RPMI7951 (cell line): ENCODE data around the gene ASIC1. TPM values are rescaled to one million over a fixed set of nuclear protein-coding genes. Genes with fewer than 3 reads are reported as not detected.
"Not testable (repeated sequence)": the region's sequence is repeated elsewhere in the genome, so short reads cannot be mapped to it uniquely, and the experiment has no call there.

Source experiments
- DNase-seq: peaks from one replicate; pipeline ENCODE4 v3.0.0-alpha.2; 2012; ENCODE audit warnings: low read depth
- total RNA-seq: library from RNA; depleted of rRNA; stranded (reverse); fragments of >200 nt; shearing (Covaris generic); gene quantifications from 2 replicates; pipeline ENCODE4 v1.2.3, GENCODE V29; 2014; rRNA removed

Gene ASIC1
- total RNA-seq, result 0.24 and 0.39 TPM in 2 replicates

DNA sequence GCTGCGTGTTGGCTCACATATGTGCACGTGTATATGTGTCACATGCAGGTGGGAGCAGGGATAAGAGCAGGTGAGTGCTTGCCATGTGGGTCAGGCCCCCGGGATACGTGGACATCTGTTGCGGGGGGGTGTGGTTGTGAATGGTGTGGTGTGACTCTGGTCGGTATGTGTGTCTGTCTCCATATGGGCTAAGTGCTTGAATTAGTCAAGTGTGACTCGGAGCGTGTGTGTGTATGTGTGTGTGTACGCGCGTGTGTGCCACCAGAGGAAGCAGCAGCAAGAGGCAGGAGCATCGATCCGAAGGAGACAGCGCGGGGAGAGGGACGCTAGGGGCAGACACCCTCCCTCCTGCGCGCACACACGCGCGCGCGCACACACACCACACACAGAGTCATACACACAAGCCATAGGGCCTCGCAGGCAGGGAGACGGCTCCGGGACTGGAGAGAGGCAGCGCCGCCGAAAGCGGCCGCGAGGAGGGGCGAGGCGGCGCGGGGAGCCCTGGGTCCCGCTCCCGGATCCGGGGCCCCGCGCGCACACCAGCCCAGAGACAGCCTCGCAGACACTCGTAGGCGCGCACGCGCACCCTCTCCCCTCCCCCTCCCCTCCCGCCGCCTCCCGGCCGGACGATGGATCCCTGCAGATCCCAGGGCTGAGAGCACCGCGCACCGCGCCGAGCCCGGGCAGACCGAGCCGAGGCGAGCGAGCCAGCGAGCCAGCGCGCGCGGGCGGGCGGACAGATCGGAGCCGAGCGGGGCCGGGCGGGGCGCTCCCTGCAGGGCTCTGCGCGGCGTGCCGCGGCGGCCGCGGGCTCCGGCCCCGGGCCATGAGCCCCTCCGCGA is at the start of gene ASIC1:
ASIC1 (plus strand) TSS at position 597 of the 842 bp plus-strand sequence. CDS start 1,171 bp downstream, outside the sequence.
- peak; percentile 42 for DNase-seq

DNA sequence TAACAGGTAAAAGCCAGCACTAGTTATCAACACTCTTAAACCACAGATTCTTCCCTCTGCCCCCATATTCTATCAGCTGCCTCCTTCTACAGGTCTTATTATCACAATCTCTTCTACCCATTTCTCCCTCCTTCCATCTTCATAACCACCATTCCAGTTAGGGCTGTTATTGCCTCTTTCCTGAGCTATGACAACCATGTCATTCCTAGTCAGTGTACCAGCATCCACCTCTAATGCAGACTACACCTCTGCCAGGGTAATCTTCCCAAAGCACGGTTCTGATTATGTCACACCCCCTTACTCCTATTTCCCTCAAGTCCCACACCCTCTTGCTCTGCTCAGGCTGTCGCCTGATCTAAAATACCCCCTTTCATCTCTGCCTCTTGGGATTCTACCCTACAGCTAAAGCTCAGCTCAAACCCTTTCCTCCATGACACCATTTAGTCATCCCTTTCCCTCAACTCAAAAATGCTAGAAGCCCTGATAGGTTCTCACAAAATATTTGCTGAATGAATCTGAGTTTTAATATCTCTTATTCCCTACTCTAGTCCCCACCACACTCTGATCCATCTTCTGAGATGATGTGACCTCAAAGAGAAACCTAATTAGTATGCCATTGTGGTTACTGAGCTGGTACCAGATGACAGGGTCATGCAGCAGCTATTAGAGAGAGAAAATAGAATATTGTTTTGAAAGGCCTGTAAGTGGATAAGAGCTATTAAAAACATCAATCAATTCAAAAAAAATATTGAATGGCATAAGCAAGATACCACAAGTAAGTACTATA is 43.8 kb upstream of the ASIC1 start:
- no peak for DNase-seq

GRCh38 chr12:50014342-50014741 is 43.1 kb upstream of the ASIC1 start:
- DNase-seq, result no peak

DNA sequence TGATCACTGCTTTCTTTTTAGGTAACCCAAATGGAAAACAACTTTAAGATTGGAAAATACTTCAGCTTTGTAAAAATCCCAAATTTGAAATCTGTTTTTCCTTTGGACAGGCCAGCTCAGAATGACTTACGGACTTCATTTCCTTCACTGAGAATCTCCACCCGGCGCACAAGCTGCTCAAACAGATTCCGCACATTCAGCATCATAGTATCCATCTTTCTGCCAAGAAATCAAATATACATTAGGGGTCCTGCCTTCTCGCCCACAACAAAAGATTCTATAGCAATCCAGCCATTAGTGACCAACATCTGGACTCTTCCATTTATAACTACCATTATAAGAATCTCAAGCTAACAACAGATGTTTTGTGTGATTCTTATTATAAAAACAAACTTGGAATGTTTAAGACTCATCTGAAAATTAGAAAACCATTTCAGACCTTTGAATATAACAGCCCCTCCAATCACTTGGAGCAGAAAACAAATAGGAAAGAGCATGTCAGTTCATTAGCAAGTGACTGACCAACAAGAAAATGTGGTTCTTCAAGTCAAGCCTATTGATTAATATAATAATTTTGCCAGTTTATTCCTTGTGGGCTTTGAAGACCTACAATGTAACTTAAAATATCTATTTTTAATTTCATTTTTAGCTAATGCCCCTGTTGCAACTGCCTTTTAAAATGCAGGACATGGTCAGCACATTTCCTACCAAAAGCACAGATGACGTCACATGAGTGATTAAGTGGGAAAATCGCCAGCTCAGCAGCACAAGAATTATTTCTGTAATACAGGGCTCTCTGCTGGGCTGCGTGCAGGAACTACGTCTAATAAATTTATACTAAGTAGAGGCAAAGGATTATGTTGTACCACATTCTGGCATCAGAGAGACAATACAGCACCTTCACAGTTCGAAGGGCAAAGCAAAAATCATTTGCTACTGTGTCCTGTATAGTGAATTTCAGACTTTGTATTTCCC is 40.6 kb upstream of the ASIC1 start:
- peak; percentile 63 for DNase-seq

DNA sequence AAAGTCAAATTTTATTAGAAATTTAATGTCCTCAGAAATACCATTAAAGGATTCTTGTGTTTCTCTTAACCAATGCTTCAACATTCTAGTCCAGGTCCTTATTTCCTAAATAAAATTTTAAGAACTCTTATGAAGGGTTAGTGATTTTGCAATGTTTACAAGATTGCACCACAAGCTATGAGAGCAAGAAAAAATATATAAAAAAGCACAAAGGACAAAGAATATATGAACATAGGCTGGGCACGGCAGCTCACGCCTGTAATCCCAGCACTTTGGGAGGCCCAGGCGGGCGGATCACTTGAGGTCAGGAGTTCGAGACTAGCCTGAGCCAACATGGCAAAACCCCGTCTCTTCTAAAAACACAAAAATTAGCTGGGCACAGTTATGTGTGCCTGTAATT is 39.8 kb upstream of the ASIC1 start:
- DNase-seq, result no peak

DNA sequence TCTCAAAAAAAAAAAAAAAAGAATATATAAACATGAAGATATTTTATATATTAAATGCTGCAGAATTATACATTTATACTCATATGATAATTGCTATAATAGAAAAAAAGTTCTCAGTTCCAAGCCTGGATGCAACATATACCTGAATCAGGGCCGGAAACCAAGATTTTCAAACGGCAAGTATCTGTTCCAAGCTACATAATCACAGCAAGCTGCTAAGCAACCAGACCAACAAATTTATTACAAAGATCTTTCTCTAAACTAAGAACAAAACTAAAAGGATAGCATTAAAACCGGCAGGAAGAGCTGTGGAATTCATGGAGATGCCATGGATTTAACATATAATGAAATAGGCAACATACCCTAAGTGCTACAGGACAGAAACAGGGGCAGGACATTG is 39.2 kb upstream of the ASIC1 start:
- DNase-seq, result no peak

GRCh38 chr12:50018968-50019367 is 38.4 kb upstream of the ASIC1 start:
- no peak for DNase-seq

- DNase-seq, result no peak
Measured at GRCh38 chr12:50019524-50019923, 37.9 kb upstream of the ASIC1 start.

- DNase-seq, result no peak
Measured at GRCh38 chr12:50021031-50021430, 36.4 kb upstream of the ASIC1 start.

DNA sequence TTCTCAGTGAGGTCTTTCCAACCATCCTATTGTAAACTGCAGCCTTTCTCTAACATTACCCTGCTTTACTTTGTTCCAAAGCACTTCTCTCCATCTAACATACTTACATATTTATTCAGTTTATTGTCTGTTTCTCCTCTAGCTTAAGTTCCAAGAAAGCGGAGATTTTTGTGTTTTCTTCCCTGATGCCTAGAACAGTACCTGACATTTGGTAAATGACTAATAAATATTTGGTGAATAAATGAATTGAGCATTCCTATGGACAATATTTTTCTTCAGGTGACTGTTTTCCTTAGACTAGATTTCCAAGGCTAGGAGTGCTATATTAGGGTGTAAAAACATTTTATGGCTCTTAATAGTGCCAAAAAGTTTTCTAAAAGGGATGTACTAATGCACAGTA is 34.5 kb upstream of the ASIC1 start:
- DNase-seq, result no peak

DNA sequence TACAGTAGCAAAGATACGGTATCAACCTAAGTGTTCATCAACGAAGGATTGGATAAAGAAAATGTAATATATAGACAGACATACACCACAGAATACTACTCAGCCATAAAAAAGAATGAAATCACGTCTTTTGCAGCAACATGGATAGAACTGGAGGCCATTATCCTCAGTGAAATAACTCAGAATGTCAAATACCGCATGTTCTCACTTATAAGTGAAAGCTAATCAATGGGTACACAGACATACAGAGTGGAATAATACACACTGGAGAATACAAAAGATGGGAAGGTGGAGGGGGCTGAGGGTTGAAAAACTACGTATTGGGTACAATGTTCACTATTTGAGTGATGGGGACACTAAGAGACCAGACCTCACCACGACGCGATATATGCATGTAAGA is 33.2 kb upstream of the ASIC1 start:
- no peak for DNase-seq

DNA sequence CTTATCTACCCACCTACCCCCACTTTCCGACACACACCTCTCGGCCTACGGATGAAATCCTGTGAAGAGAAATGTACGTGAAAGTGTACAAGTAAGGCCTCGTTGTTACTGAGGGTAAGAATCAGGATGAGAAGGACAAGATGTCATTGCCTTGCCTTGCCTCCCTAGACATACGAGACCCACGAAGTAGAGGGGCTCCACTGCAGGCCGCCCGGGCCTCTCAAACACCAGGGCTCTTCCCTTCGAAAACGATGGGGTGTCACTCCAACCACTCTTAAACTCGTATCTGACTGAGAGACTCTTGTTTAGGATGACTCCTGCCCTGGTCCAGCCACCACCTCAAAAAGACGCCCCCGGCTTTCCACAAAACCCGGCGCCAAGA is 32.6 kb upstream of the ASIC1 start:
- DNase-seq, result peak; percentile 11

DNA sequence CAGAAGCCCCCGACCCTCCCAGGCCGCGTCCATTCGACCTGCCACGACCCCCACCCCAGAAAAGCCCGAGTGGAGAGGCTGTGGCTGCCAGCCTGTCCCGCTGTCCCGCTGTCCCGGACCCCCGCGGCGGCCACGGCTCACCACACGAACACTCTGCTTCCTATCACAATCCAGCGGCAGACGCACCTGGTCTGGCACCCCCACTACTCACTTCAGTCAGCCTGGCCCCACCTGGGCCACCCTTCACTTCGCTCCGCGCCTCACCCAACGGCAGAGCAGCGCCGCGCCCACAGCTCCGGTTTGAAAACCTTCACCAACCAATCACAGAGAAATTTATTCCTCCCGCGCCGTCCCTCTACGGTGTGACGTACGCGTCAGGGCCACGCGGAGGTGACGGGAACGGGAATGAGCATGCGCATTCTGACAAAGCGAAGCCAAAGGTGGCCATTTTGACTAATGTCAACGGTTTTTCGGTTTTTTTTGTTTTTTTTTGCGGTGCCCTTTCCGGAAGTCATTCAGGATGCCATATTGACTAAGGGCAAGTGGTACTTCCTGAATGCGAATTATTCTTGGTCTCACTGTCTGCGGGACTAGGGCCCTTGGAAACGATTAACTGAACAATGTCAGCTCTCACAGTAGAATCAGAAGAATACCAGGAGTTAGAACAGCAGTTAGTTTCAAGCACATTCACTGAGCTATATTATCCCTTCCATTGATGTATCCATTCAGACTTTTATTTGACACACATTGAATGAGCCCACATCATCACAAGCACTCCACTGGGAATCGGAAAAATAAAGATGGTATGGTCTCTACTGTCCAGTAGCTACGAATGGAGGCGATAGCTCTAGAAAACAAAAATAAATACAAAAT is 32.0 kb upstream of the ASIC1 start, which contains the start of gene RACGAP1:
RACGAP1 (minus strand) TSS at position 308 of the 873 bp plus-strand sequence. CDS start 8,779 bp downstream, outside the sequence.
- DNase-seq, result peak; percentile 96

DNA sequence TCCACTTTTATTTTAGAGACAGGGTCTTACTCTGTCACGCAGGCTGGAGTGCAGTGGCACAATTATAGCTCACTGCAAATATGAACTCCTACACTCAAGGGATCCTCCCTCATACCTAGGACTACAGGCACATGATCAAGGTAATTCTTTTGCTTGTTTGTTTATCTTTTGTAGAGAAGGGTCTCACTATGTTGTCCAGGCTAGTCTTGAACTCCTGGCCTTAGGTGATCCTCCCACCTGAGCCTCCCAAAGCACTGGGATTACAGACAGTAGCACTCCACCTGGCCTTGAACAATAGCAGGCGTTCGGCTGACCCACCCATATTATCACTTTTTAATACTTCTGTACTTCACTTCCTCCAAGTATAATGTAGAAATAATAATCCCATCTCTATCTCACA is 30.7 kb upstream of the ASIC1 start:
- no peak for DNase-seq

DNA sequence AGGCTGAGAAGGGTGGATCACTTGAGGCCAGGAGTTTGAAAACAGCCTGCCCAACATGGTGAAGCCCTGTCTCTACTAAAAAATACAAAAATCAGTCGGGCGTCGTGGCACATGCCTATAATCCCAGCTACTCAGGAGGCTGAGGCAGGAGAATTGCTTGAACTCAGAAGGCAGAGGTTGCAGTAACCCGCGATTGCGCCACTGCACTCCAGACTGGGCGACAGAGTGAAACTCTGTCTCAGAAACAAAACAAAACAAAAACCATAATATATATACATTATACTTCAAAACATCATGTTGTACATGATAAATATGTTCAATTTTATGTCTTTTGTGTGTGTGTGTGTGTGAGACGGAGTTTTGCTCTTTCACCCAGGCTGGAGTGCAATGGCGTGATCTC is 26.9 kb upstream of the ASIC1 start:
- not testable (repeated sequence) for DNase-seq

- DNase-seq, result no peak
Measured at GRCh38 chr12:50032515-50032853, 24.9 kb upstream of the ASIC1 start.

DNA sequence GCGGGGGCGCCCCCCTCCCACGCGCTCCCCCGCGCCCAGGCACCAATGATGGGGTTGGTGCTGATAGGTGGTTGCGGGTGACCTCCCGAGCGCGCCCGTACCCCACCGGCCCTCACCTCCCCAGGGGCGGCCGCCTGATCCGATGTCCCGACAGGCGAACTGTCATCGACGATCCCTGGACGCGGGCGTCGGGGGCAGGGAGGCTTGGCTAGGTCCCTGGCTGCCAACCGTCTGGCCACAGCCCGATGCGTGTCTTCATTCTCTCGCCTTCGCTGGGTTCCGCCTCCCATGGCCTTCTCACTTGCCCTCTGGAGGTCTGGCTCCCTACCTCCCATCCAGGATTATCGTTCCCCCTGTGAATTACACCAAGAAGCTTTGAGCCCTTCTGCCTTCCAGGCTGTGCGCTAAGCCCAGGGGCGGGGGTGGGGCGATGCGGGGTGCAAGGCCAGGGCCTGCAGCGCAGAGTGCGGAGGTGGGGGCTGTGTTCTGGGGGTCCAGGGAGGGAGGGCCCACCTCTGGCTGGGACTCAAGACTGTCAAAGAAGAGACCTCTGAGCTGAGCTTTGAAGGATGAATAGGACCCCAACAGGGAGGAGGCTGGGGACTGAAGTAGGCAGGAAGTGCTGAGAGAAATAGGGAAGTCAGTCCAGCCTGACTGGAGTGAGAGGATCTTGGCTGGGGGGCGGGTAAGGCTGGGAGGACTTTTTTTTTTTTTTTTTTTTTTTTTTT is 24.4 kb upstream of the ASIC1 start:
- DNase-seq, result no peak

DNA sequence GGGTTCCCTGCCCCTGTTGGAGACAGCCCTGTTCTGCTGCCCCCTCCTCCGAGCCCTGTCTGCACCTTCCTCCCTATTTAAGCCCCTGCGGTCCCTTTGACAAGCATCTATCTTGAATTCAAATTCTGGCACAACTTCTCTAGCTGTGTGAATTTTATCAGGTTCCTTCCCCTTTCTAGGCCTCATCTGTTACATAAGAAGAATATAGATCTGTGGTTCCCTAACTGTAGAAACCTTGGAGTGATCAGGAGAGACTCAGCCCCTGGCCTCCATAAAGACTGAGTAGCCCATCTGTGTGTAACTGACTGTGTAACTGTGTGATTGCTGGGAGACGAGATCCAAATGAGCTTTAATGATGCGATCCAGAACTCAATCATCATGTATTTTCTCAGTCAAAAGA is 19.1 kb upstream of the ASIC1 start:
- DNase-seq, result no peak

DNA sequence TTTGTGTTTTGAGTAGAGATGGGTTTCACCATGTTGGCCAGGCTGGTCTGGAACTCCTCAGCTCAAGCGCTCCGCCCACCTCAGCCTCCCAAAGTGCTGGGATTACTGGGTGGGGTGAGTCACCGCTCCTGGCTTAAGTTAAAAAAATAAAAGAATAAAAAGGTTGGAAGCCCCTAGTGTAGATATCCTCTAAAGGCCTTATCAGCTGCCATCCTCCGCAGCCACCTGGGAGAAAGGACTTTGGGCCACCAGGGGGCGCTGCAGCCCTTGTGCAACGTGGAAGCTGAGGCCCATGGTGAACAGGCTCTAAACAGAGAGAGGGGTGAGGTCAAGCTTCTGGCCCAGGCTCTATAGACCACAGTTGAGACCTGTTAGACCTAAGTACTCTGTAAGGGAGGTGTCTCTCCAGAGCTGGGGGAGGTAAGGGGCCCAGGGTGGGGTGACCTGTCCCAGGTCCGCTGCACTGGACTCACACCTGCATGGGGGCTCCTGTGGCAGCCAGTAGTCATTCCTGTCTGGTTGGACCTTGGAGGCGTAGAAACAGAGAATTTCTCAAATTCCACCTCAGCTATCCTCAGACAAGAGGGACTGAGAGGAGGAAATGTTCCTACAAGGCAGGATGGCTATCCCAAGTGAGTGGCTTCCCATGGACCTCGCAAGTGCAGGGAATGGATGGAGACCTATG is 18.1 kb upstream of the ASIC1 start:
- DNase-seq, result peak; percentile 58
